HCT116 (cell line): ENCODE data around the gene FTCDNL1. TPM values are rescaled to one million over a fixed set of nuclear protein-coding genes. Genes with fewer than 3 reads are reported as not detected.

ENCODE experiments used
- ATAC-seq: fragments of 200-7000 bp; cut with Tn5 transposase; 2 replicates; pipeline ENCODE4 v1.9.1; 2020; ENCODE audit warnings: mild to moderate bottlenecking, moderate library complexity
- BruUV-seq: library from RNA; stranded (reverse); fragments of 400-500 nt; replicated peaks from 2 replicates; lab custom pipeline; 2021; lab: Mats Ljungman, UMichigan
- CTCF ChIA-PET: fragments of 300-600 bp; sonication (Branson Sonifier 250); formaldehyde crosslinking; loops from one replicate; lab custom pipeline; 2021; ENCODE audit warnings: antibody characterized with exemption; lab: Charles Lee
- POLR2A ChIA-PET: fragments of 300-600, 350-600 bp; sonication (Branson Sonifier 250); formaldehyde crosslinking; loops from one replicate; lab custom pipeline; 2021; ENCODE audit warnings: antibody characterized with exemption; lab: Charles Lee
- RAD21 ChIA-PET, 2 experiments: fragments of 300-600 bp; sonication (Branson Sonifier 250); formaldehyde crosslinking; loops; one replicate each; lab custom pipeline; 2023; ENCODE audit warnings: low total read pairs in 2 of 2; ENCODE audit not compliant: uncharacterized antibody in 2 of 2, unreplicated experiment in 2 of 2, low non-redundant PET in 1 of 2; lab: Charles Lee
- DNase-seq: peaks from one replicate; pipeline ENCODE4 v3.0.0-alpha.2; 2010; ENCODE audit warnings: low read depth, low spot score
- H2AFZ ChIP-seq: fragments of 200-600 bp; shearing (Covaris generic), sonication (generic); 2 replicates; pipeline ENCODE4 v1.6.1; 2017; ENCODE audit warnings: low read depth, mixed run types, mixed read lengths, antibody characterized with exemption, low read length; ENCODE audit not compliant: poor library complexity, severe bottlenecking
- H3K27ac ChIP-seq: 2 replicates; pipeline ENCODE4 v1.5.1; 2012; ENCODE audit warnings: low read depth, low read length
- H3K27me3 ChIP-seq: fragments of 200-600 bp; sonication (generic); 2 replicates; pipeline ENCODE4 v1.6.1; 2016; ENCODE audit warnings: mixed run types, low read length, mixed read lengths; ENCODE audit not compliant: insufficient read depth
- H3K36me3 ChIP-seq, 2 experiments: fragments of 200-500 bp in 1 of 2; fragments of 200-600 bp in 1 of 2; sonication (Bioruptor generic) in 1 of 2; sonication (generic) in 1 of 2; 2 replicates each; pipeline versions ENCODE4 v1.5.1 to v1.6.1; 2014 to 2016; ENCODE audit warnings: low read length in 2 of 2, inconsistent platforms in 1 of 2, mixed read lengths in 1 of 2, mixed run types in 1 of 2; ENCODE audit not compliant: insufficient read depth in 2 of 2, control insufficient read depth in 1 of 2
- H3K4me1 ChIP-seq, 2 experiments: fragments of 200-600 bp in 1 of 2; sonication (generic) in 1 of 2; 2 replicates each; pipeline versions ENCODE4 v1.5.1 to v1.6.1; 2012 to 2017; ENCODE audit warnings: low read length in 2 of 2, inconsistent platforms in 1 of 2, mild to moderate bottlenecking in 1 of 2, mixed read lengths in 1 of 2, mixed run types in 1 of 2, moderate library complexity in 1 of 2; ENCODE audit not compliant: insufficient read depth in 2 of 2, control insufficient read depth in 1 of 2
- H3K4me2 ChIP-seq: fragments of 200-600 bp; sonication (generic); 2 replicates; pipeline ENCODE4 v1.6.1; 2017; ENCODE audit warnings: mixed run types, low read length, mixed read lengths
- H3K4me3 ChIP-seq, 2 experiments: fragments of 200-600 bp in 1 of 2; sonication (generic) in 1 of 2; replicated peaks in 1 of 2; 2 replicates each; pipeline ENCODE4 v1.5.1; 2011 to 2016; ENCODE audit warnings: low read length in 2 of 2, control low read depth in 1 of 2, low read depth in 1 of 2, mild to moderate bottlenecking in 1 of 2, mixed read lengths in 1 of 2, mixed run types in 1 of 2
- H3K79me2 ChIP-seq: fragments of 200-600 bp; sonication (generic); 2 replicates; pipeline ENCODE4 v1.6.1; 2017; ENCODE audit warnings: mild to moderate bottlenecking, mixed run types, low read length, moderate library complexity, mixed read lengths; ENCODE audit not compliant: insufficient read depth
- H3K9ac ChIP-seq: fragments of 200-600 bp; sonication (generic); 2 replicates; pipeline ENCODE4 v1.6.1; 2016; ENCODE audit warnings: low read length, mixed read lengths
- H3K9me2 ChIP-seq: fragments of 200-600 bp; sonication (generic), shearing (Covaris generic); 2 replicates; pipeline ENCODE4 v1.6.1; 2017; ENCODE audit warnings: mixed run types, mild to moderate bottlenecking, moderate library complexity; ENCODE audit not compliant: insufficient read depth
- H3K9me3 ChIP-seq, 2 experiments: fragments of 200-500 bp in 1 of 2; fragments of 200-600 bp in 1 of 2; sonication (Bioruptor generic) in 1 of 2; sonication (generic) in 1 of 2; 2 replicates each; pipeline ENCODE4 v1.6.1; 2014 to 2017; ENCODE audit warnings: low read length in 2 of 2, mixed read lengths in 2 of 2, inconsistent platforms in 1 of 2, low read depth in 1 of 2, mild to moderate bottlenecking in 1 of 2, mixed run types in 1 of 2, moderate library complexity in 1 of 2; ENCODE audit not compliant: control insufficient read depth in 1 of 2, insufficient read depth in 1 of 2
- H4K20me1 ChIP-seq: fragments of 200-600 bp; sonication (generic), shearing (Covaris generic); 2 replicates; pipeline ENCODE4 v1.6.1; 2017; ENCODE audit warnings: mixed run types, mild to moderate bottlenecking, moderate library complexity; ENCODE audit not compliant: insufficient read depth
- ATF3 ChIP-seq: IDR thresholded peaks from 2 replicates; pipeline ENCODE4 v1.6.1; 2012
- CEBPB ChIP-seq: IDR thresholded peaks from 2 replicates; pipeline ENCODE4 v1.6.1; 2012; ENCODE audit warnings: low read depth
- EGR1 ChIP-seq: IDR thresholded peaks from 2 replicates; pipeline ENCODE4 v1.6.1; 2012; ENCODE audit warnings: low read depth
- ELF1 ChIP-seq: IDR thresholded peaks from 2 replicates; pipeline ENCODE4 v1.6.1; 2012; ENCODE audit warnings: low read depth, borderline replicate concordance
- EZH2 ChIP-seq: fragments of 200-600 bp; sonication (generic); IDR thresholded peaks from 2 replicates; pipeline ENCODE4 v1.6.1; 2017; ENCODE audit warnings: antibody characterized with exemption, mixed run types
- EZH2phosphoT487 ChIP-seq: fragments of 200-600 bp; IDR thresholded peaks from 2 replicates; pipeline ENCODE4 v1.6.1; 2018; ENCODE audit warnings: antibody characterized with exemption, borderline replicate concordance
- FOSL1 ChIP-seq: IDR thresholded peaks from 2 replicates; pipeline ENCODE4 v1.6.1; 2012; ENCODE audit warnings: low read depth
- MAX ChIP-seq: IDR thresholded peaks from 2 replicates; pipeline ENCODE4 v1.6.1; 2012
- POLR2A ChIP-seq: IDR thresholded peaks from 2 replicates; pipeline ENCODE4 v1.7.0; 2011; ENCODE audit warnings: borderline replicate concordance; ENCODE audit not compliant: insufficient read depth, insufficient read length; ENCODE audit errors: extremely low read depth
- POLR2AphosphoS5 ChIP-seq: IDR thresholded peaks from 2 replicates; pipeline ENCODE4 v1.6.1; 2011; ENCODE audit warnings: mild to moderate bottlenecking, low read depth, low read length, moderate library complexity
- RAD21 ChIP-seq: IDR thresholded peaks from 2 replicates; pipeline ENCODE4 v1.6.1; 2012; ENCODE audit warnings: low read depth, mild to moderate bottlenecking
- SIN3A ChIP-seq: IDR thresholded peaks from 2 replicates; pipeline ENCODE4 v1.6.1; 2012; ENCODE audit warnings: low read depth
- SP1 ChIP-seq: IDR thresholded peaks from 2 replicates; pipeline ENCODE4 v1.6.1; 2012; ENCODE audit warnings: low read depth
- TCF7L2 ChIP-seq: IDR thresholded peaks from 2 replicates; pipeline ENCODE4 v1.7.0; 2011; ENCODE audit warnings: borderline replicate concordance, inconsistent platforms; ENCODE audit not compliant: insufficient read depth, insufficient read length; ENCODE audit errors: extremely low read depth
- YY1 ChIP-seq: IDR thresholded peaks from 2 replicates; pipeline ENCODE4 v1.6.1; 2011; ENCODE audit warnings: low read length, low read depth, moderate library complexity, mild to moderate bottlenecking; ENCODE audit not compliant: insufficient replicate concordance; ENCODE audit errors: extremely low read depth
- ZFX ChIP-seq: fragments of 450-650 bp; IDR thresholded peaks from 2 replicates; pipeline ENCODE4 v1.6.1; 2017
- ZNF274 ChIP-seq: fragments of 200-500 bp; sonication (Bioruptor generic); IDR thresholded peaks from 2 replicates; pipeline ENCODE4 v1.6.1; 2014; ENCODE audit warnings: mild to moderate bottlenecking, low read depth, low read length, inconsistent platforms
- intact Hi-C: fragments of 100-400 bp; cut with micrococcal nuclease; formaldehyde crosslinking; loops from 2 replicates; pipeline ENCODE4 v1.10.0; 2022
- total RNA-seq: library from RNA; stranded (reverse); gene quantifications from one replicate; pipeline ENCODE4 v1.2.1, GENCODE V29; 2021; ENCODE audit not compliant: unreplicated experiment
- TF ChIP-seq, protein P1 (sequence below), 3 experiments: fragments of 200-600 bp in 1 of 3; sonication (generic) in 1 of 3; IDR thresholded peaks in 2 of 3; conservative IDR thresholded peaks in 1 of 3; 2 replicates each; pipeline ENCODE4 v1.5.1; 2012 to 2017; ENCODE audit warnings: low read depth in 2 of 3, low read length in 2 of 3, antibody characterized with exemption in 1 of 3, borderline replicate concordance in 1 of 3, control low read depth in 1 of 3, mild to moderate bottlenecking in 1 of 3, mixed read lengths in 1 of 3, mixed run types in 1 of 3, moderate library complexity in 1 of 3; ENCODE audit not compliant: insufficient read depth in 1 of 3
- TF ChIP-seq, protein P2 (sequence below): IDR thresholded peaks from 2 replicates; pipeline ENCODE4 v1.6.1; 2012; ENCODE audit warnings: low read depth

Gene FTCDNL1
- total RNA-seq, 1 experiment from 2014 or later: 2.6 TPM

DNA sequence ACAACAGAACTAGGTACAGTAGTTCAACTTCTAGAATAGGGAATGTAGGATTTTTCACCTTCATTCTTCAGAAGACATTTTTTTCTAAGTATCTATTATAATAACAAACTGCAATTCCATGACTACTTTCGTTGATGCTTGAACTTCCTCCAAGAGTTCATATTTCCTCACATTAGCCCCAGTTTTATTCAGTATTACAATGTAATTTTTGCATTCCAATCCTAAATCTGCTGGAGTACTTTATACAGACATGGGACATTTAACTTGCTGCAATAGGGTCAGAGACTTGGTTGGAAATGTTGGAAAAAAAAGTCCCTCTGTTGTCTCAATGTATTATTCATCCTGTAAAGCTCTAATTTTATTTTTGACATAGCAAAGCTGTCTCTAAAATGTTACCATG is 19.6 kb upstream of the FTCDNL1 start (continued):
- TF ChIP-seq ZNF274 (no peak), POLR2AphosphoS5 (no peak), YY1 (no peak), EGR1 (no peak), SP1 (no peak)

GRCh38 chr2:199869653-199870052 is 18.7 kb upstream of the FTCDNL1 start:
- DNase-seq (no peak), ATAC-seq (no peak)
- Histone ChIP-seq H3K4me2 (no peak overlapping the region), H3K79me2 (no peaks in the 10 kb centered on the region), H3K36me3 (no peaks in the 10 kb centered on the region), H3K9ac (no peak overlapping the region), H4K20me1 (no peaks in the 10 kb centered on the region), H3K9me2 (no peaks in the 10 kb centered on the region), H3K9me3 (peaks cover 6 to 7% of the 10 kb centered on the region in 2 experiments; a peak in 1 of 4 replicates), H2AFZ (no peak overlapping the region), H3K4me1 (no peaks in the 10 kb centered on the region), H3K27me3 (no peaks in the 10 kb centered on the region), H3K4me3 (no peak overlapping the region), H3K27ac (no peak overlapping the region)
- ChIA-PET RAD21 (no interaction called here), POLR2A (no interaction called here), CTCF (interaction anchor here (1.3 kb wide), 1 partner anchor 9 kb away, joined by 5 read pairs; no protein-coding TSS in a partner anchor)
- intact Hi-C loops: loop anchor here (10.0 kb wide), 1 partner anchor 1555 kb away; no protein-coding TSS in a partner anchor
- BruUV-seq: no TSS peak
- TF ChIP-seq ELF1 (no peak), RAD21 (no peak), SP1 (no peak), EZH2phosphoT487 (no peak), EZH2 (no peak), TCF7L2 (no peak), ATF3 (no peak), FOSL1 (no peak), POLR2AphosphoS5 (no peak), ZNF274 (no peak), ZFX (no peak), YY1 (no peak), EGR1 (no peak), POLR2A (no peak), CEBPB (no peak), SIN3A (no peak), MAX (no peak)
- TF ChIP-seq, protein P1, sequence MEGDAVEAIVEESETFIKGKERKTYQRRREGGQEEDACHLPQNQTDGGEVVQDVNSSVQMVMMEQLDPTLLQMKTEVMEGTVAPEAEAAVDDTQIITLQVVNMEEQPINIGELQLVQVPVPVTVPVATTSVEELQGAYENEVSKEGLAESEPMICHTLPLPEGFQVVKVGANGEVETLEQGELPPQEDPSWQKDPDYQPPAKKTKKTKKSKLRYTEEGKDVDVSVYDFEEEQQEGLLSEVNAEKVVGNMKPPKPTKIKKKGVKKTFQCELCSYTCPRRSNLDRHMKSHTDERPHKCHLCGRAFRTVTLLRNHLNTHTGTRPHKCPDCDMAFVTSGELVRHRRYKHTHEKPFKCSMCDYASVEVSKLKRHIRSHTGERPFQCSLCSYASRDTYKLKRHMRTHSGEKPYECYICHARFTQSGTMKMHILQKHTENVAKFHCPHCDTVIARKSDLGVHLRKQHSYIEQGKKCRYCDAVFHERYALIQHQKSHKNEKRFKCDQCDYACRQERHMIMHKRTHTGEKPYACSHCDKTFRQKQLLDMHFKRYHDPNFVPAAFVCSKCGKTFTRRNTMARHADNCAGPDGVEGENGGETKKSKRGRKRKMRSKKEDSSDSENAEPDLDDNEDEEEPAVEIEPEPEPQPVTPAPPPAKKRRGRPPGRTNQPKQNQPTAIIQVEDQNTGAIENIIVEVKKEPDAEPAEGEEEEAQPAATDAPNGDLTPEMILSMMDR (IDR thresholded peaks at IDR 0.05 in 2 of 3, conservative IDR thresholded peaks at IDR 0.05 in 1 of 3; ENCODE audit: borderline replicate concordance in 1 of 3, insufficient read depth in 1 of 3, low read depth in 2 of 3, low read length in 2 of 3): no peak
- TF ChIP-seq, protein P2, sequence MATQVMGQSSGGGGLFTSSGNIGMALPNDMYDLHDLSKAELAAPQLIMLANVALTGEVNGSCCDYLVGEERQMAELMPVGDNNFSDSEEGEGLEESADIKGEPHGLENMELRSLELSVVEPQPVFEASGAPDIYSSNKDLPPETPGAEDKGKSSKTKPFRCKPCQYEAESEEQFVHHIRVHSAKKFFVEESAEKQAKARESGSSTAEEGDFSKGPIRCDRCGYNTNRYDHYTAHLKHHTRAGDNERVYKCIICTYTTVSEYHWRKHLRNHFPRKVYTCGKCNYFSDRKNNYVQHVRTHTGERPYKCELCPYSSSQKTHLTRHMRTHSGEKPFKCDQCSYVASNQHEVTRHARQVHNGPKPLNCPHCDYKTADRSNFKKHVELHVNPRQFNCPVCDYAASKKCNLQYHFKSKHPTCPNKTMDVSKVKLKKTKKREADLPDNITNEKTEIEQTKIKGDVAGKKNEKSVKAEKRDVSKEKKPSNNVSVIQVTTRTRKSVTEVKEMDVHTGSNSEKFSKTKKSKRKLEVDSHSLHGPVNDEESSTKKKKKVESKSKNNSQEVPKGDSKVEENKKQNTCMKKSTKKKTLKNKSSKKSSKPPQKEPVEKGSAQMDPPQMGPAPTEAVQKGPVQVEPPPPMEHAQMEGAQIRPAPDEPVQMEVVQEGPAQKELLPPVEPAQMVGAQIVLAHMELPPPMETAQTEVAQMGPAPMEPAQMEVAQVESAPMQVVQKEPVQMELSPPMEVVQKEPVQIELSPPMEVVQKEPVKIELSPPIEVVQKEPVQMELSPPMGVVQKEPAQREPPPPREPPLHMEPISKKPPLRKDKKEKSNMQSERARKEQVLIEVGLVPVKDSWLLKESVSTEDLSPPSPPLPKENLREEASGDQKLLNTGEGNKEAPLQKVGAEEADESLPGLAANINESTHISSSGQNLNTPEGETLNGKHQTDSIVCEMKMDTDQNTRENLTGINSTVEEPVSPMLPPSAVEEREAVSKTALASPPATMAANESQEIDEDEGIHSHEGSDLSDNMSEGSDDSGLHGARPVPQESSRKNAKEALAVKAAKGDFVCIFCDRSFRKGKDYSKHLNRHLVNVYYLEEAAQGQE: no peak
